GM12892 (cell line): ENCODE results near the gene SMPX. TPM values are rescaled to one million over a fixed set of nuclear protein-coding genes. Genes with fewer than 3 reads are reported as not detected.
"Not testable (repeated sequence)": the region's sequence is repeated elsewhere in the genome, so short reads cannot be mapped to it uniquely, and the experiment has no call there.

Experiments
- DNase-seq: peaks from one replicate; pipeline ENCODE4 v3.0.0; 2011; ENCODE audit not compliant: insufficient read length
- FAIRE-seq: peaks from 2 replicates; lab custom pipeline; 2011; peaks lifted over from hg19 to GRCh38; lab: Jason Lieb, UNC
- POLR2A ChIP-seq: IDR thresholded peaks from 2 replicates; pipeline ENCODE4 v1.6.1; 2011; ENCODE audit warnings: low read depth, low read length, control low read depth
- POLR2AphosphoS5 ChIP-seq: IDR thresholded peaks from 2 replicates; pipeline ENCODE4 v1.6.1; 2011; ENCODE audit warnings: low read depth, low read length, control low read depth
- TAF1 ChIP-seq: IDR thresholded peaks from 2 replicates; pipeline ENCODE4 v1.6.1; 2011; ENCODE audit warnings: low read depth, mild to moderate bottlenecking, control low read depth, low read length, borderline replicate concordance
- polyA plus RNA-seq: library from polyadenylated mRNA; unstranded; fragments of >200 nt; gene quantifications from one replicate; pipeline ENCODE4 v1.2.1, GENCODE V29; 2012; ENCODE audit warnings: missing spikeins, inconsistent platforms; ENCODE audit not compliant: missing spikeins

Gene SMPX
- not detected for polyA plus RNA-seq

DNA sequence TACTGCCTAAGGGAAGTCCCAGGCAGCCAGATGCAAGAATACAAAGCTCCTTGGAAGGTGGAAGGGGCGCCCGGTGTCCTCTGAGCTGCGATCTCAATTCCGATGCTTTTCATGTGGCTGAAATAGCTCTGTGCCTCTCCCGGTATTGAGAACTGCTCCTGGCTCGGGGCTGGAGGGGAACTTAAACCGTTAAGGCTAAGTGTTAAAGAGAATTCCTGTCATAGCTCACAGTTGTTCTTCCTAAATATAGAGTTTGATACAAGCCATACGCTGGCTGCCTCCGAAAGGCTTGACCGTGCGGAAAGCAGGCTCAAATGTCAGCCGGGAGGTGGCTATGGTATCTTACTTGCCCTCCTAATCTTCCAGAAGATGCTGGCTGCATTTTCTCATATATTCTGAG is at the start of gene SMPX:
Gene SMPX, minus strand, starts transcription at position 157 of the 400 bp plus-strand sequence. CDS start 3,826 bp downstream, outside the sequence.
- DNase-seq = no peak
- no peak for TF ChIP-seq POLR2AphosphoS5
- TF ChIP-seq POLR2A = no peak
- no peak for TF ChIP-seq TAF1
- FAIRE-seq = no peak

GRCh38 chrX:21806691-21807090 is 48.8 kb upstream of the SMPX start:
- FAIRE-seq (no peak), DNase-seq (no peak)
- TF ChIP-seq POLR2AphosphoS5 = no peak
- no peak for TF ChIP-seq POLR2A
- TF ChIP-seq TAF1 = no peak

- TF ChIP-seq POLR2AphosphoS5 = no peak
- no peak for TF ChIP-seq POLR2A
- no peak for TF ChIP-seq TAF1
- no peak for DNase-seq
- no peak for FAIRE-seq
Measured at GRCh38 chrX:21802839-21803238, 44.9 kb upstream of the SMPX start.

DNA sequence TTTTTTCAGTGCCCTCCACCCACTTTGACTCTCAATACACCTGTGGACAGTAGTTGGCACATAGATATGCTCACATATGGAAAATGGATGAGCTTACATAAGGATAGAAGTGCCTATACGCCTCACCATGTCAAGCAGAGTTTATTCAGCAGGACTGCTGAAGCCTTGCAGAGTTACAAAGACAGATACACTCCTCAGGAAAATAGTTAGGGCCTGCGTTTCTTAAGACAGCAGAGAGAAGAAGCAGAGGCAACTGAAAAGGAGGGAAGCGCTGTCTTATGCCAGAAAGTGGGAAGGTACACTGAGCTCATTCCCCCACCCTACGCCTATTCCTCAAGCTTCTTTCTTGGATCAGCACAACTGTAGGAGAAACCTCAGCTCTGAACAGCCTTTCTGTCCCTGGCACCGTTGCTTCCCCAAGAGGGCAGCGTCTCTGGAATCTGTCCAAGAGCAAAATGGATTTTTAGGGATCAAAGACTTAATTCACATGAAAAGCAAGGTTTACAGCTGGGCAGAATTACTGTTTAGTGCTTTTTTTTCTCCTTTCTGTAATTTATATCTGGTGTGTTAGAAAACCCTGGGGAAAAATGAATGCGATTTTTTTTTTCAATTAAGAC is 44.2 kb upstream of the SMPX start:
- DNase-seq (no peak), FAIRE-seq (no peak)
- no peak for TF ChIP-seq POLR2AphosphoS5
- TF ChIP-seq TAF1 = no peak
- TF ChIP-seq POLR2A = no peak

DNA sequence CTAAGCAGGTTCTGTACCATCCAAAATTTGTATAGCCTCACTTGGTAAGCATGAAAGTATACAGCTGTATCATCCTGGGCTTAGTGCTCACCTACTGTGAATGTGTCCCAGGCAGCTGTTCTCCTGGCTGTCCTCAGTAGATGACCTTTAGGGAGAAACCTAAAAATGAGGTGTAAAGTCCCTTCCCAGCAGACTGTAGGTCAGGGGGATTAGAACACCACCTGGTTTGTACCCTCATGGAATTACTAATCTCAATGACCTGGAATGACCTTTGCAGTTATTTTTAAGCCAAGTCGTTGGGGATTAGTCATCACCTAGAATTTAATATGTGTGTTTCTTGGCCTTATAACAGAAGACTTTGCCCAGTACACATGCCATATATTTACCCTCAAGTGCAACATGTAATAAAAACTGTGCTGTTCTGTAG is 42.4 kb upstream of the SMPX start:
- FAIRE-seq (no peak), DNase-seq (no peak)
- no peak for TF ChIP-seq TAF1
- TF ChIP-seq POLR2AphosphoS5 = no peak
- TF ChIP-seq POLR2A = no peak

DNA sequence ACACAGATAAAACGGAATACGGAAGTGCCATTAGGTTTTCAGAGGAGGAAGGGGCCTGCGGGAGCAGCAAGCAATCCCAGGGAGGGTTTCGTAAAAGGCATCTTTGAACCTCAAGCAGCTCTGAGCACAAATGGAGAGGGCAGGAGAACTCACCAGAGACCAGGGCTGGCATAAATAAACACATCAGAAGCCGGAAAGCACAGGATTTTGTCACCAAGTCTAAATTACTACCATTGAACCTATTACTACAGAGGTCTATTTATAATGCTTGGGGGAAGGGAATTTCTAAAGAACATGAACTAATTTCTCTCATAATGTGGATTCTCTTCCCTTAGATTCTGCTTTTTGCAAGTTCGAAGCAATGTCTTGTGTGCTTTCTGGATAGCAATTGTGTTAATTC is 41.9 kb upstream of the SMPX start:
- TF ChIP-seq TAF1 (no peak), POLR2AphosphoS5 (no peak), POLR2A (no peak)
- no peak for FAIRE-seq
- DNase-seq = no peak

GRCh38 chrX:21798677-21799219 is 40.8 kb upstream of the SMPX start:
- DNase-seq (no peak), FAIRE-seq (peak; percentile 38)
- TF ChIP-seq TAF1 (no peak), POLR2A (no peak)

GRCh38 chrX:21781976-21782375 is 24.1 kb upstream of the SMPX start:
- FAIRE-seq = no peak
- TF ChIP-seq POLR2A (no peak), TAF1 (no peak), POLR2AphosphoS5 (no peak)
- DNase-seq = no peak

DNA sequence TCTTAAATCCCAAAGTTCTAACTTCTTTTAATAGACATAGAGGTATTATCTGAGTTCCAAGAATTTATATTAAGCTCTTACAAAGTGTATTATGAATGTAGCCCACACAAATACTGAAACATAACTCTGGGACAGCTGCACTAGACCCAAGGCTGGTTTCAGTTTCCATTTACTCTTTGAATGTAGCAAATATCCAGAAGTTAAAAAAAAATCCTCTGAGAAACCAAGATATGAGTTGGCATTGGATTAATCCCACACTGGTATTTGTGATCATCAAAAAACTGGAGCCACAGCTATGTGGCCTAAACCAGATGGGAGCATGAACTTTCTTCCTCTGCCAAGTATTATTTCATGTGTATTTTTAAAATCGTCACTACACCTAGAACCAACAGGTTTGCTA is 23.6 kb upstream of the SMPX start:
- DNase-seq (no peak), FAIRE-seq (peak; percentile 14)
- TF ChIP-seq TAF1 (no peak), POLR2AphosphoS5 (no peak)

- FAIRE-seq (no peak), DNase-seq (no peak)
- TF ChIP-seq POLR2AphosphoS5 = no peak
- no peak for TF ChIP-seq POLR2A
- TF ChIP-seq TAF1 = no peak
Measured at GRCh38 chrX:21779095-21779494, 21.2 kb upstream of the SMPX start.

- no peak for FAIRE-seq
- no peak for DNase-seq
- TF ChIP-seq POLR2A (no peak), TAF1 (no peak), POLR2AphosphoS5 (no peak)
Measured at GRCh38 chrX:21778236-21778635, 20.3 kb upstream of the SMPX start.

DNA sequence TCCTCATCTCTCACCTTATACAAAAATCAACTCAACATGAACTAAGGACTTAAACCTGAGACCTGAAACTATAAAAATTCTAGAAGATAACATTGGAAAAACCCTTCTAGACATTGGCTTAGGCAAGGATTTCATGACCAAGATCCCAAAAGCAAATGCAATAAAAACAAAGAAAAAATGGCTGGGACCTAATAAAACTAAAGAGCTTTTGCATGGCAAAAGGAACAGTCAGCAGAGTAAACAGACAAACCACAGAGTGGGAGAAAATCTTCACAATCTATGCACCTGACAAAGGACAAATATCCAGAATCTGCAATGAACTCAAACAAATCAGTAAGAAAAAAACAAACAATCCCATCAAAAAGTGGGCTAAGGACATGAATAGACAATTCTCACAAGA is 17.2 kb upstream of the SMPX start:
- not testable (repeated sequence) for DNase-seq, FAIRE-seq

GRCh38 chrX:21773036-21773435 is 15.1 kb upstream of the SMPX start:
- FAIRE-seq, DNase-seq: not testable (repeated sequence)

DNA sequence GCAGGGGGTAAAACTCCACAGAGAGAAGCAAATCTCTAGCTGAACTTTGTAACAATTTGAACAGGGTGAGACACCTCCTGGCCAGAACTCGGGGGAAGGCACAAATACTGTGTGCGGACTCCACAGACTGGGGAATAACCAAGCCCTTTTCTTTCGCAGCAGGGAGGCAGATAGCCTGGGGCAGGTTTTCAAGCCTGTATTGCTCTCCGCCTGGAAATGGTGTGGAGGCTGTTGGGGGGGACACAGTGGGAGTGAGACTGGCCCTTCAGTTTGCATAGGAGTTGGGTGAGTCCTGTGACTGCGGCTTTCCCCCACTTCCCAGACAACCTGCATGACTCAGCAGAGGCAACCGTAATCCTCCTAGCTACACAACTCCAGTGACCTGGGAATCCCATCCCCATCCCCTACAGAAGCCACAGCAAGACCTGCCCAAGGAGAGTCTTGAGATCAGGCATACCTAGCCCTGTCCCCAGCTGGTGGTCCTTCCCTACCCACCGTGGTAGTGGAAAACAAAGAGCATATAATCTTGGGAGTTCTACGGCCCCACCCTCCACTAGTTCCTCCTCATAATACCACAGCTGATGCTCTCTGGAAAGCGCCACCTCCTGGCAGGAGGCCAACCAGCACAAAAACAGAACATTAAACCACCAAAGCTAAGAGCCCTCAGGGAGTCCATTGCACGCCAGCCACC is 12.9 kb upstream of the SMPX start:
- FAIRE-seq (no peak), DNase-seq (no peak)
- TF ChIP-seq POLR2AphosphoS5 = no peak
- no peak for TF ChIP-seq POLR2A
- no peak for TF ChIP-seq TAF1
